H1 (cell line): ENCODE measurements around the gene FYB2. TPM values are rescaled to one million over a fixed set of nuclear protein-coding genes. Genes with fewer than 3 reads are reported as not detected.

Experiments used
- CTCF ChIA-PET: fragments of 300-600 bp; sonication (Branson Sonifier 250); formaldehyde crosslinking; loops from one replicate; lab custom pipeline; 2021; ENCODE audit not compliant: partially characterized antibody; lab: Charles Lee
- POLR2A ChIA-PET: fragments of 300-600 bp; sonication (Branson Sonifier 250); formaldehyde crosslinking; loops from one replicate; lab custom pipeline; 2021; ENCODE audit warnings: inconsistent platforms; ENCODE audit not compliant: partially characterized antibody; lab: Charles Lee
- DNase-seq, 2 experiments: peaks; one replicate each; pipeline versions ENCODE4 v3.0.0 to v3.0.0-alpha.2; 2010 to 2022; ENCODE audit warnings: low spot score in 2 of 2, low read depth in 1 of 2, mixed read lengths in 1 of 2
- FAIRE-seq: peaks from 2 replicates; lab custom pipeline; 2011; peaks lifted over from hg19 to GRCh38; lab: Jason Lieb, UNC
- H2AFZ ChIP-seq: 2 replicates; pipeline ENCODE4 v1.8.1; 2012; ENCODE audit warnings: low read length, inconsistent platforms
- H2AK5ac ChIP-seq: 2 replicates; pipeline ENCODE4 v1.6.1; 2013; ENCODE audit warnings: low read depth, low read length
- H2BK120ac ChIP-seq: replicated peaks from 2 replicates; pipeline ENCODE3; 2013; ENCODE audit warnings: low read depth, low read length, inconsistent platforms
- H2BK12ac ChIP-seq: 2 replicates; pipeline ENCODE4 v1.6.1; 2013; ENCODE audit warnings: low read depth, low read length
- H2BK15ac ChIP-seq: 2 replicates; pipeline ENCODE4 v1.6.1; 2013; ENCODE audit warnings: low read length
- H2BK20ac ChIP-seq: 2 replicates; pipeline ENCODE4 v1.6.1; 2013; ENCODE audit warnings: low read length
- H2BK5ac ChIP-seq: 2 replicates; pipeline ENCODE4 v1.6.1; 2013; ENCODE audit warnings: low read depth, low read length
- H3K14ac ChIP-seq: 2 replicates; pipeline ENCODE4 v1.6.1; 2013; ENCODE audit warnings: inconsistent platforms; ENCODE audit not compliant: insufficient read length
- H3K18ac ChIP-seq: 2 replicates; pipeline ENCODE4 v1.6.1; 2013; ENCODE audit warnings: low read length; ENCODE audit errors: extremely low read depth
- H3K23ac ChIP-seq: 2 replicates; pipeline ENCODE4 v1.6.1; 2013; ENCODE audit warnings: inconsistent platforms; ENCODE audit not compliant: insufficient read length
- H3K23me2 ChIP-seq: 2 replicates; pipeline ENCODE4 v1.6.1; 2013; ENCODE audit warnings: low read depth, low read length
- H3K27ac ChIP-seq: 2 replicates; pipeline ENCODE4 v1.6.1; 2011; ENCODE audit warnings: low read depth, low read length, inconsistent platforms
- H3K27me3 ChIP-seq, 4 experiments: replicated peaks in 1 of 4; 1 replicate in 1 of 4; 2 replicates in 3 of 4; pipeline versions ENCODE4 v1.6.1 to v1.8.1; 2011 to 2013; ENCODE audit warnings: low read length in 3 of 4, mild to moderate bottlenecking in 3 of 4, inconsistent platforms in 2 of 4, mixed read lengths in 2 of 4, moderate library complexity in 1 of 4; ENCODE audit not compliant: control insufficient read depth in 3 of 4, insufficient read depth in 3 of 4; ENCODE audit errors: extremely low read depth in 1 of 4
- H3K36me3 ChIP-seq, 4 experiments: 2 replicates each; pipeline versions ENCODE4 v1.6.1 to v1.8.1; 2011 to 2013; ENCODE audit warnings: mild to moderate bottlenecking in 4 of 4, low read length in 3 of 4, moderate library complexity in 2 of 4, control low read depth in 1 of 4, inconsistent platforms in 1 of 4; ENCODE audit not compliant: insufficient read depth in 4 of 4, control insufficient read depth in 2 of 4
- H3K4ac ChIP-seq: replicated peaks from 2 replicates; pipeline ENCODE3; 2013; ENCODE audit warnings: low read length, low read depth, mixed read lengths, inconsistent platforms; ENCODE audit not compliant: insufficient read length
- H3K4me1 ChIP-seq, 4 experiments: replicated peaks in 1 of 4; 1 replicate in 1 of 4; 2 replicates in 3 of 4; pipeline versions ENCODE4 v1.6.1 to v1.8.1; 2011 to 2013; ENCODE audit warnings: low read length in 3 of 4, inconsistent platforms in 2 of 4, mixed read lengths in 1 of 4; ENCODE audit not compliant: insufficient read depth in 4 of 4, control insufficient read depth in 3 of 4
- H3K4me2 ChIP-seq, 2 experiments: 2 replicates each; pipeline versions ENCODE4 v1.6.1 to v1.8.1; 2011 to 2013; ENCODE audit warnings: low read depth in 2 of 2, low read length in 2 of 2, control low read depth in 1 of 2, inconsistent platforms in 1 of 2, mild to moderate bottlenecking in 1 of 2; ENCODE audit not compliant: insufficient read depth in 1 of 2
- H3K4me3 ChIP-seq, 4 experiments: fragments of 200-600, 300-600 bp in 1 of 4; sonication (generic), shearing (Covaris generic), sonication (Bioruptor Twin) in 1 of 4; 2 replicates each; pipeline versions ENCODE4 v1.5.1 to v1.8.1; 2011 to 2016; ENCODE audit warnings: low read length in 4 of 4, low read depth in 3 of 4, control low read depth in 2 of 4, inconsistent platforms in 2 of 4, mild to moderate bottlenecking in 2 of 4, mixed read lengths in 1 of 4, moderate library complexity in 1 of 4; ENCODE audit not compliant: insufficient read depth in 2 of 4; ENCODE audit errors: extremely low read depth in 1 of 4
- H3K56ac ChIP-seq: replicated peaks from 2 replicates; pipeline ENCODE3; 2013; ENCODE audit warnings: low read depth, mild to moderate bottlenecking, mixed read lengths, low read length, inconsistent platforms; ENCODE audit not compliant: insufficient read length
- H3K79me1 ChIP-seq: 2 replicates; pipeline ENCODE4 v1.6.1; 2013; ENCODE audit warnings: low read depth, low read length, control low read depth
- H3K79me2 ChIP-seq, 2 experiments: 2 replicates each; pipeline versions ENCODE4 v1.6.1 to v1.8.1; 2012 to 2013; ENCODE audit warnings: low read length in 2 of 2, mild to moderate bottlenecking in 2 of 2, inconsistent platforms in 1 of 2; ENCODE audit not compliant: insufficient read depth in 2 of 2, control insufficient read depth in 1 of 2
- H3K9ac ChIP-seq, 4 experiments: replicated peaks in 1 of 4; 1 replicate in 1 of 4; 2 replicates in 3 of 4; pipeline versions ENCODE4 v1.6.1 to v1.8.1; 2011 to 2013; ENCODE audit warnings: low read depth in 3 of 4, low read length in 3 of 4, control low read depth in 2 of 4, mild to moderate bottlenecking in 2 of 4, moderate library complexity in 2 of 4, inconsistent platforms in 1 of 4; ENCODE audit errors: extremely low read depth in 1 of 4
- H3K9me3 ChIP-seq, 2 experiments: 2 replicates each; pipeline versions ENCODE4 v1.6.1 to v1.8.1; 2012 to 2013; ENCODE audit warnings: mild to moderate bottlenecking in 2 of 2, moderate library complexity in 2 of 2, control low read depth in 1 of 2, inconsistent platforms in 1 of 2, low read depth in 1 of 2, low read length in 1 of 2, mixed read lengths in 1 of 2; ENCODE audit not compliant: insufficient read depth in 2 of 2
- H4K20me1 ChIP-seq, 2 experiments: replicated peaks in 1 of 2; 2 replicates each; pipeline versions ENCODE3 to v1.8.1; 2011 to 2013; ENCODE audit warnings: inconsistent platforms in 2 of 2, low read length in 2 of 2, mild to moderate bottlenecking in 1 of 2; ENCODE audit not compliant: insufficient read depth in 2 of 2, control insufficient read depth in 1 of 2
- H4K5ac ChIP-seq: 2 replicates; pipeline ENCODE4 v1.6.1; 2013; ENCODE audit warnings: low read length, low read depth, mixed read lengths, inconsistent platforms; ENCODE audit not compliant: insufficient read length
- H4K8ac ChIP-seq: 2 replicates; pipeline ENCODE4 v1.8.0; 2013; ENCODE audit warnings: mild to moderate bottlenecking, moderate library complexity, low read length, inconsistent platforms; ENCODE audit not compliant: insufficient read depth; ENCODE audit errors: extremely low read depth
- H4K91ac ChIP-seq: replicated peaks from 2 replicates; pipeline ENCODE3; 2013; ENCODE audit warnings: low read length, mixed read lengths, inconsistent platforms; ENCODE audit not compliant: insufficient read length
- CHD1 ChIP-seq: IDR thresholded peaks from 2 replicates; pipeline ENCODE4 v1.6.1; 2012; ENCODE audit warnings: low read depth, low read length, improper control_type of control experiment
- E2F6 ChIP-seq: IDR thresholded peaks from 2 replicates; pipeline ENCODE4 v1.6.1; 2012; ENCODE audit warnings: inconsistent platforms
- EP300 ChIP-seq, 2 experiments: IDR thresholded peaks; 1 replicate in 1 of 2; 2 replicates in 1 of 2; pipeline ENCODE4 v1.6.1; 2011 to 2012; ENCODE audit warnings: low read depth in 2 of 2, low read length in 2 of 2, mild to moderate bottlenecking in 2 of 2, borderline replicate concordance in 1 of 2, inconsistent platforms in 1 of 2, moderate library complexity in 1 of 2
- FOSL1 ChIP-seq: IDR thresholded peaks from 2 replicates; pipeline ENCODE4 v1.6.1; 2011; ENCODE audit warnings: mild to moderate bottlenecking, low read depth, low read length, moderate library complexity; ENCODE audit not compliant: insufficient read depth
- JUND ChIP-seq: IDR thresholded peaks from 2 replicates; pipeline ENCODE4 v1.6.1; 2011; ENCODE audit warnings: mild to moderate bottlenecking, improper control_type of control experiment, low read length
- KDM1A ChIP-seq: fragments of 200-600, 300-600 bp; sonication (generic); IDR thresholded peaks from 2 replicates; pipeline ENCODE4 v1.7.1; 2016; ENCODE audit warnings: mild to moderate bottlenecking, low read length, borderline replicate concordance
- KDM4A ChIP-seq: IDR thresholded peaks from one replicate; pipeline ENCODE4 v1.7.1; 2012; ENCODE audit warnings: low read depth, mild to moderate bottlenecking, moderate library complexity, low read length, inconsistent platforms; ENCODE audit not compliant: severe bottlenecking
- NRF1 ChIP-seq: IDR thresholded peaks from 2 replicates; pipeline ENCODE4 v1.6.1; 2011; ENCODE audit warnings: mild to moderate bottlenecking, low read depth, low read length, improper control_type of control experiment
- SIRT6 ChIP-seq: IDR thresholded peaks from one replicate; pipeline ENCODE4 v1.7.1; 2012; ENCODE audit warnings: low read length, inconsistent platforms
- ZNF274 ChIP-seq: IDR thresholded peaks from 2 replicates; pipeline ENCODE4 v1.7.0; 2012; ENCODE audit warnings: low read length, borderline replicate concordance; ENCODE audit errors: extremely low read depth
- WGBS, 2 experiments: shearing (Covaris generic) in 1 of 2; methylation state at CpG; one replicate each; pipeline versions ENCODE4 v1.1.6 to v1.1.7; 2013 to 2015; ENCODE audit warnings: low lambda C conversion rate in 2 of 2, mixed read lengths in 2 of 2, inconsistent platforms in 1 of 2, low coverage in 1 of 2, missing lambda C conversion rate in 1 of 2; ENCODE audit not compliant: insufficient replicate concordance in 2 of 2, insufficient coverage in 1 of 2, insufficient read length in 1 of 2; ENCODE audit errors: extremely low coverage in 1 of 2, missing lambda C conversion rate in 1 of 2; 5-methylcytosine and 5-hydroxymethylcytosine counted together
- polyA plus RNA-seq, 7 experiments: library from polyadenylated mRNA; depleted of rRNA in 3 of 7; stranded (reverse) in 5 of 7; unstranded in 2 of 7; fragments of >200 nt in 5 of 7; fragments of 200-250 nt in 2 of 7; gene quantifications; 1 replicate in 5 of 7; 2 replicates in 1 of 7; 4 replicates in 1 of 7; pipeline versions ENCODE4 v1.2.1 to v1.2.3, GENCODE V29; 2011 to 2013; ENCODE audit warnings: missing spikeins in 2 of 7, mixed read lengths in 2 of 7
- total RNA-seq: library from RNA; stranded (reverse); fragmentation: NEBNext Ultra II Directional; extraction: Animal tissue kit (Norgen Biotek cat#: 25700); gene quantifications from 2 replicates; pipeline ENCODE4 v1.2.1, GENCODE V29; 2021

The FYB2 gene
- total and polyA plus RNA-seq, 2 of the 8 experiments (the other 6 are each of a cell fraction or from before 2014, with no cell fraction given) = 0.11 to 0.17 TPM

- H3K9me3 ChIP-seq = no peaks in the 10 kb centered on the region
- H3K56ac ChIP-seq = no peak overlapping the region
- H3K9ac ChIP-seq = no peak overlapping the region
- no peak overlapping the region for H2BK15ac ChIP-seq
- POLR2A ChIA-PET = no interaction called here
- H2AFZ ChIP-seq = no peak overlapping the region
- H4K20me1 ChIP-seq = no peaks in the 10 kb centered on the region
- no peaks in the 10 kb centered on the region for H3K27me3 ChIP-seq
- peak overlapping the region in 1 of 2 experiments; percentile 15; a peak in 1 of 4 replicates for H3K4me2 ChIP-seq
- CTCF ChIA-PET = interaction anchor here (0.6 to 1.2 kb wide), 3 partner anchors 10 to 183 kb away, joined by 3 to 4 read pairs (median 3); no protein-coding TSS in a partner anchor
- no peak overlapping the region for H4K8ac ChIP-seq
- no peak overlapping the region for H2BK120ac ChIP-seq
- H3K18ac ChIP-seq = no peak overlapping the region
- no peak overlapping the region for H3K14ac ChIP-seq
- H3K36me3 ChIP-seq = no peaks in the 10 kb centered on the region
- no peak overlapping the region for H3K4me3 ChIP-seq
- H3K4ac ChIP-seq = no peak overlapping the region
- H3K79me2 ChIP-seq = no peaks in the 10 kb centered on the region
- H3K4me1 ChIP-seq = peaks cover 0 to 9% (median 7%) of the 10 kb centered on the region in 4 experiments; a peak in 3 of 7 replicates
- H2BK20ac ChIP-seq = no peak overlapping the region
- no peak overlapping the region for H2BK12ac ChIP-seq
- no peak overlapping the region for H4K5ac ChIP-seq
- H3K23ac ChIP-seq = no peak overlapping the region
- DNase-seq (no peak), FAIRE-seq (no peak)
- H3K79me1 ChIP-seq = no peaks in the 10 kb centered on the region
- no peak for TF ChIP-seq EP300 (IDR thresholded peaks at IDR 0.05; ENCODE audit: borderline replicate concordance in 1 of 2, low read depth in 2 of 2, low read length in 2 of 2)
- TF ChIP-seq KDM4A = no peak
- TF ChIP-seq E2F6 = no peak
- TF ChIP-seq ZNF274 = no peak
- no peak for TF ChIP-seq FOSL1
- no peak for TF ChIP-seq JUND
- TF ChIP-seq NRF1 = no peak
- no peak for TF ChIP-seq SIRT6
- TF ChIP-seq CHD1 = no peak
- TF ChIP-seq KDM1A = no peak
- H3K23me2 ChIP-seq = no peaks in the 10 kb centered on the region
- no peak overlapping the region for H3K27ac ChIP-seq
- no peak overlapping the region for H4K91ac ChIP-seq
- no peak overlapping the region for H2BK5ac ChIP-seq
- 72% methylated on average over 7 of the region's 7 CpGs; no CpG with 5 or more reads in 1 of the 2 experiments for WGBS, 2 experiments
- H2AK5ac ChIP-seq = no peak overlapping the region
Measured at GRCh38 chr1:56849750-56850149, 30.5 kb upstream of the FYB2 start.
